HepG2 (cell line): Measurements from ENCODE around the gene PDLIM5. TPM values are rescaled to one million over a fixed set of nuclear protein-coding genes. Genes with fewer than 3 reads are reported as not detected.

Experiments
- ATAC-seq: fragments of 200-7000 bp; cut with Tn5 transposase; 3 replicates; pipeline ENCODE4 v1.9.1; 2020; ENCODE audit warnings: mild to moderate bottlenecking, moderate library complexity
- BruUV-seq: library from RNA; stranded (reverse); fragments of 400-500 nt; replicated peaks from 2 replicates; lab custom pipeline; 2021; lab: Mats Ljungman, UMichigan
- CTCF ChIA-PET: fragments of 300-600 bp; formaldehyde crosslinking; extraction: SDS; loops from one replicate; lab custom pipeline; 2021; ENCODE audit warnings: low total read pairs, inconsistent platforms, low intra/inter-chr PET ratio; lab: Yijun Ruan, JAX
- POLR2A ChIA-PET: fragments of 350-600 bp; sonication (Branson Sonifier 250); formaldehyde crosslinking; loops from one replicate; lab custom pipeline; 2020; ENCODE audit warnings: antibody characterized with exemption, inconsistent platforms; lab: Yijun Ruan, JAX
- DNase-seq: peaks from one replicate; pipeline ENCODE4 v3.0.0-alpha.2; 2015; ENCODE audit warnings: low spot score
- FAIRE-seq: peaks from 3 replicates; lab custom pipeline; 2011; peaks lifted over from hg19 to GRCh38; lab: Jason Lieb, UNC
- H2AFZ ChIP-seq: one replicate; pipeline ENCODE4 v1.6.1; 2011; ENCODE audit warnings: low read length, inconsistent platforms
- H3K27ac ChIP-seq: fragments of 300-600 bp; 3 replicates; pipeline ENCODE4 v1.8.0; 2011; ENCODE audit warnings: mixed run types, mild to moderate bottlenecking, mixed read lengths, low read length, inconsistent platforms; ENCODE audit not compliant: insufficient read depth; ENCODE audit errors: extremely low read length
- H3K27me3 ChIP-seq, 2 experiments: fragments of 200-600 bp in 1 of 2; 2 replicates in 1 of 2; 3 replicates in 1 of 2; pipeline versions ENCODE4 v1.6.0 to v1.8.0; 2011; ENCODE audit warnings: low read length in 2 of 2, mild to moderate bottlenecking in 2 of 2, moderate library complexity in 2 of 2, inconsistent platforms in 1 of 2; ENCODE audit not compliant: insufficient read depth in 2 of 2, control insufficient read depth in 1 of 2
- H3K36me3 ChIP-seq, 2 experiments: fragments of 200-600 bp in 1 of 2; replicated peaks in 1 of 2; 2 replicates in 1 of 2; 3 replicates in 1 of 2; pipeline versions ENCODE4 v1.5.1 to v1.8.0; 2011; ENCODE audit warnings: low read length in 2 of 2, inconsistent platforms in 1 of 2; ENCODE audit not compliant: insufficient read depth in 2 of 2, control insufficient read depth in 1 of 2
- H3K4me1 ChIP-seq: 2 replicates; pipeline ENCODE4 v1.5.1; 2012; ENCODE audit warnings: low read length, inconsistent platforms; ENCODE audit not compliant: insufficient read depth
- H3K4me2 ChIP-seq: 2 replicates; pipeline ENCODE4 v1.6.0; 2011; ENCODE audit warnings: low read depth, low read length, inconsistent platforms
- H3K4me3 ChIP-seq, 3 experiments: fragments of 200-600 bp in 1 of 3; sonication (generic), shearing (Covaris generic) in 1 of 3; replicated peaks in 1 of 3; 2 replicates each; pipeline ENCODE4 v1.5.1; 2011 to 2016; ENCODE audit warnings: low read length in 3 of 3, inconsistent platforms in 2 of 3, low read depth in 2 of 3, mild to moderate bottlenecking in 2 of 3, control low read depth in 1 of 3, mixed read lengths in 1 of 3; ENCODE audit not compliant: insufficient read depth in 1 of 3
- H3K79me2 ChIP-seq: one replicate; pipeline ENCODE4 v1.6.1; 2011; ENCODE audit warnings: low read length, inconsistent platforms; ENCODE audit not compliant: insufficient read depth
- H3K9ac ChIP-seq: 2 replicates; pipeline ENCODE4 v1.6.0; 2011; ENCODE audit warnings: mild to moderate bottlenecking, low read depth, low read length, inconsistent platforms; ENCODE audit not compliant: insufficient read depth
- H3K9me3 ChIP-seq: 2 replicates; pipeline ENCODE4 v1.5.1; 2012; ENCODE audit warnings: mild to moderate bottlenecking, low read length
- H4K20me1 ChIP-seq: 2 replicates; pipeline ENCODE4 v1.6.0; 2011; ENCODE audit warnings: inconsistent platforms, mild to moderate bottlenecking, low read length, moderate library complexity; ENCODE audit not compliant: insufficient read depth
- ZNF446 ChIP-seq: sonication (generic); formaldehyde crosslinking; IDR thresholded peaks from 2 replicates; pipeline ENCODE4 v1.5.0; 2020; ENCODE audit warnings: mild to moderate bottlenecking, missing genetic modification reagents
- WGBS: methylation state at CpG from one replicate; pipeline ENCODE4 v1.1.6; 2017; ENCODE audit warnings: low lambda C conversion rate; 5-methylcytosine and 5-hydroxymethylcytosine counted together
- in situ Hi-C: cut with HindIII; loops from 2 replicates; pipeline ENCODE4 v1.10.0; 2017; ENCODE audit warnings: low pct_unique_long_range_greater_than_20kb; ENCODE audit not compliant: extremely low pct_ligation_motif_present
- intact Hi-C: fragments of 100-400 bp; cut with micrococcal nuclease; formaldehyde crosslinking; loops from one replicate; pipeline ENCODE4 v1.10.0; 2022; ENCODE audit not compliant: unreplicated experiment
- polyA plus RNA-seq, 8 experiments: library from polyadenylated mRNA; depleted of rRNA in 3 of 8; stranded (reverse) in 7 of 8; unstranded in 1 of 8; fragments of >200 nt; fragmentation: Illumina TruSeq in 4 of 8; extraction: Trizol in 4 of 8; gene quantifications; 2 replicates each; pipeline versions ENCODE4 v1.2.1 to v1.2.3, GENCODE V29; 2011 to 2016; ENCODE audit warnings: low read depth in 4 of 8, missing spikeins in 1 of 8, mixed read lengths in 1 of 8; ENCODE audit not compliant: insufficient read depth in 1 of 8
- total RNA-seq, 5 experiments: library from RNA; depleted of rRNA; stranded (reverse); fragments of >200 nt; fragmentation: Illumina TruSeq; extraction: Trizol; gene quantifications; 2 replicates each; pipeline ENCODE4 v1.2.3, GENCODE V29; 2016; ENCODE audit warnings: low read depth in 1 of 5
- TF ChIP-seq, protein P1 (sequence below): sonication (generic); formaldehyde crosslinking; conservative IDR thresholded peaks from 2 replicates; pipeline ENCODE4 v1.8.0; 2022; ENCODE audit warnings: mild to moderate bottlenecking, moderate library complexity, missing genetic modification reagents
- TF ChIP-seq, protein P2 (sequence below): sonication (generic); formaldehyde crosslinking; IDR thresholded peaks from 2 replicates; pipeline ENCODE4 v1.4.0; 2020; ENCODE audit warnings: missing genetic modification reagents, borderline replicate concordance

Gene PDLIM5
- total and polyA plus RNA-seq, 2 of the 13 experiments (the other 11 are each of a cell fraction or from before 2014, with no cell fraction given): 52.8 to 119 TPM

DNA sequence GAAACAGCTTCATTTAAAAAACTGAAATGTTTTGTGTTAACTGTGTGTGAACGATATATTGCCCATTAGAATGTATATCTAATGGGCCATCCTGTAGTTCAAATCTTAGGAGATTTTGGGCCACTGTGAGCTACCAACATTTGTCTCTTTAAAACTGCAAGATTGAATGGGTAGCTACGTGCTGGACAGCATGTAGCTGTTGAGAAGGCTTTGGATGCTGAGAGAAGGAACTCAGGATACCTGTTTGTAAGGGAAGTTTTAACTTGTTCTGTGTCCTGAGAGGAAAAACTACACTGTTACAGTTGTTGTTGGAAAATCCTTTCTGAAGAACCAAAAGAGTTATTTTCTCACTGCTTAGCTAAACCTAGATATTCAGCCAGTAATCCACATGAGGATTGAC lies 45.9 kb downstream of the PDLIM5 start:
- Histone ChIP-seq H3K4me1 (no peaks in the 10 kb centered on the region), H2AFZ (no peak overlapping the region), H3K9ac (no peak overlapping the region), H3K27ac (no peak overlapping the region), H3K27me3 (no peaks in the 10 kb centered on the region), H3K9me3 (no peaks in the 10 kb centered on the region), H3K79me2 (peaks cover 13% of the 10 kb centered on the region), H3K4me3 (no peak overlapping the region), H3K4me2 (no peak overlapping the region), H4K20me1 (peaks cover 3% of the 10 kb centered on the region; the same call in 1 of the 2 replicates), H3K36me3 (peaks cover 1 to 7% of the 10 kb centered on the region in 2 experiments; a peak in 1 of 5 replicates)
- intact Hi-C loops (loop anchor here (5.0 kb wide), 1 partner anchor 100 kb away; no protein-coding TSS in a partner anchor), in situ Hi-C loops (no loop called here)
- DNase-seq (no peak), ATAC-seq (no peak), FAIRE-seq (no peak)
- 93% methylated on average over 2 of the region's 2 CpGs for WGBS
- ChIA-PET CTCF (no interaction called here), POLR2A (no interaction called here)
- BruUV-seq: no TSS peak
- TF ChIP-seq ZNF446 (CRISPR knock-in tag): no peak
- TF ChIP-seq, protein P1, sequence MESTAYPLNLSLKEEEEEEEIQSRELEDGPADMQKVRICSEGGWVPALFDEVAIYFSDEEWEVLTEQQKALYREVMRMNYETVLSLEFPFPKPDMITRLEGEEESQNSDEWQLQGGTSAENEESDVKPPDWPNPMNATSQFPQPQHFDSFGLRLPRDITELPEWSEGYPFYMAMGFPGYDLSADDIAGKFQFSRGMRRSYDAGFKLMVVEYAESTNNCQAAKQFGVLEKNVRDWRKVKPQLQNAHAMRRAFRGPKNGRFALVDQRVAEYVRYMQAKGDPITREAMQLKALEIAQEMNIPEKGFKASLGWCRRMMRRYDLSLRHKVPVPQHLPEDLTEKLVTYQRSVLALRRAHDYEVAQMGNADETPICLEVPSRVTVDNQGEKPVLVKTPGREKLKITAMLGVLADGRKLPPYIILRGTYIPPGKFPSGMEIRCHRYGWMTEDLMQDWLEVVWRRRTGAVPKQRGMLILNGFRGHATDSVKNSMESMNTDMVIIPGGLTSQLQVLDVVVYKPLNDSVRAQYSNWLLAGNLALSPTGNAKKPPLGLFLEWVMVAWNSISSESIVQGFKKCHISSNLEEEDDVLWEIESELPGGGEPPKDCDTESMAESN (CRISPR knock-in tag): no peak
- TF ChIP-seq, protein P2, sequence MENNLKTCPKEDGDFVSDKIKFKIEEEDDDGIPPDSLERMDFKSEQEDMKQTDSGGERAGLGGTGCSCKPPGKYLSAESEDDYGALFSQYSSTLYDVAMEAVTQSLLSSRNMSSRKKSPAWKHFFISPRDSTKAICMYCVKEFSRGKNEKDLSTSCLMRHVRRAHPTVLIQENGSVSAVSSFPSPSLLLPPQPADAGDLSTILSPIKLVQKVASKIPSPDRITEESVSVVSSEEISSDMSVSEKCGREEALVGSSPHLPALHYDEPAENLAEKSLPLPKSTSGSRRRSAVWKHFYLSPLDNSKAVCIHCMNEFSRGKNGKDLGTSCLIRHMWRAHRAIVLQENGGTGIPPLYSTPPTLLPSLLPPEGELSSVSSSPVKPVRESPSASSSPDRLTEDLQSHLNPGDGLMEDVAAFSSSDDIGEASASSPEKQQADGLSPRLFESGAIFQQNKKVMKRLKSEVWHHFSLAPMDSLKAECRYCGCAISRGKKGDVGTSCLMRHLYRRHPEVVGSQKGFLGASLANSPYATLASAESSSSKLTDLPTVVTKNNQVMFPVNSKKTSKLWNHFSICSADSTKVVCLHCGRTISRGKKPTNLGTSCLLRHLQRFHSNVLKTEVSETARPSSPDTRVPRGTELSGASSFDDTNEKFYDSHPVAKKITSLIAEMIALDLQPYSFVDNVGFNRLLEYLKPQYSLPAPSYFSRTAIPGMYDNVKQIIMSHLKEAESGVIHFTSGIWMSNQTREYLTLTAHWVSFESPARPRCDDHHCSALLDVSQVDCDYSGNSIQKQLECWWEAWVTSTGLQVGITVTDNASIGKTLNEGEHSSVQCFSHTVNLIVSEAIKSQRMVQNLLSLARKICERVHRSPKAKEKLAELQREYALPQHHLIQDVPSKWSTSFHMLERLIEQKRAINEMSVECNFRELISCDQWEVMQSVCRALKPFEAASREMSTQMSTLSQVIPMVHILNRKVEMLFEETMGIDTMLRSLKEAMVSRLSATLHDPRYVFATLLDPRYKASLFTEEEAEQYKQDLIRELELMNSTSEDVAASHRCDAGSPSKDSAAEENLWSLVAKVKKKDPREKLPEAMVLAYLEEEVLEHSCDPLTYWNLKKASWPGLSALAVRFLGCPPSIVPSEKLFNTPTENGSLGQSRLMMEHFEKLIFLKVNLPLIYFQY: no peak
